HG03575 (cell line): ENCODE results near the gene FER.
"Not testable (repeated sequence)": the region's sequence is repeated elsewhere in the genome, so short reads cannot be mapped to it uniquely, and the experiment has no call there.

Experiments
- ATAC-seq: cut with Tn5 transposase; IDR thresholded peaks from one replicate; pipeline ENCODE4 v1.9.1; 2021; ENCODE audit not compliant: unreplicated experiment, insufficient number of reproducible peaks, low FRiP score; ENCODE audit errors: extremely low read depth

FER gene

GRCh38 chr5:108747774-108748400, at the start of gene FER:
TSS of gene FER (plus strand) at chr5:108747897. CDS start at chr5:108798183, 50,286 bp downstream.
- peak; percentile 31 for ATAC-seq

- ATAC-seq: not testable (repeated sequence)
Observed at GRCh38 chr5:108700388-108700787, 47.3 kb upstream of the FER start.

- no peak for ATAC-seq
Observed at GRCh38 chr5:108700930-108701329, 46.8 kb upstream of the FER start.

- no peak for ATAC-seq
Observed at GRCh38 chr5:108702546-108702945, 45.2 kb upstream of the FER start.

- no peak for ATAC-seq
Observed at GRCh38 chr5:108703313-108703712, 44.4 kb upstream of the FER start.

GRCh38 chr5:108707141-108707540, 40.6 kb upstream of the FER start:
- no peak for ATAC-seq

- ATAC-seq: no peak
Observed at GRCh38 chr5:108711898-108712297, 35.8 kb upstream of the FER start.

GRCh38 chr5:108715408-108715807, 32.3 kb upstream of the FER start:
- ATAC-seq: no peak

GRCh38 chr5:108720391-108720790, 27.3 kb upstream of the FER start:
- ATAC-seq: peak; percentile 82

- no peak for ATAC-seq
Observed at GRCh38 chr5:108726446-108727235, 21.1 kb upstream of the FER start.

- ATAC-seq: no peak
Observed at GRCh38 chr5:108727236-108727650, 20.5 kb upstream of the FER start.

GRCh38 chr5:108727651-108728565, 19.8 kb upstream of the FER start:
- no peak for ATAC-seq

GRCh38 chr5:108728566-108729241, 19.0 kb upstream of the FER start:
- no peak for ATAC-seq

- no peak for ATAC-seq
Observed at GRCh38 chr5:108729242-108729615, 18.5 kb upstream of the FER start.

GRCh38 chr5:108730617-108731340, 16.9 kb upstream of the FER start:
- no peak for ATAC-seq

- ATAC-seq: no peak
Observed at GRCh38 chr5:108735790-108736189, 11.9 kb upstream of the FER start.

GRCh38 chr5:108736855-108737254, 10.8 kb upstream of the FER start:
- ATAC-seq: no peak

GRCh38 chr5:108739376-108739775, 8.3 kb upstream of the FER start:
- ATAC-seq: no peak
